ENCODE measurements around the gene CABP7. TPM values are rescaled to one million over a fixed set of nuclear protein-coding genes. Genes with fewer than 3 reads are reported as not detected.

Gene CABP7
- polyA plus RNA-seq, 1 of the 3 experiments (the other 2 are of a cell fraction) = 0.72 TPM

GRCh38 chr22:29689880-29690213, 30.0 kb upstream of the CABP7 start:
- Histone ChIP-seq H3F3A (replicated peaks; ENCODE audit: insufficient read depth) (no peaks in the 10 kb centered on the region), H3K4me2 (peak overlapping the region; percentile 32; the same call in 1 of the 2 replicates), H4K20me1 (ENCODE audit: insufficient read depth) (peaks cover 8% of the 10 kb centered on the region), H3K9me2 (no peaks in the 10 kb centered on the region), H3K9ac (no peak overlapping the region), H3K27me3 (ENCODE audit: insufficient read depth) (no peaks in the 10 kb centered on the region), H3K27ac (ENCODE audit: low read depth in 2 of 2, low read length in 1 of 2) (no peak overlapping the region), H3K4me3 (ENCODE audit: low read depth in 2 of 2, low read length in 1 of 2) (peak overlapping the region in 1 of 2 experiments; percentile 49; a peak in 1 of 4 replicates), H3K9me3 (no peaks in the 10 kb centered on the region), H2AFZ (ENCODE audit: low read depth) (no peak overlapping the region), H3K4me1 (ENCODE audit: control insufficient read depth in 1 of 2, insufficient read depth in 2 of 2, low read depth in 1 of 2, low read length in 1 of 2) (peaks cover 15 to 43% of the 10 kb centered on the region in 2 experiments), H3K79me2 (ENCODE audit: insufficient read depth) (no peaks in the 10 kb centered on the region), H3K36me3 (replicated peaks in 1 of 2; ENCODE audit: control insufficient read depth in 1 of 2, insufficient read depth in 2 of 2, low read length in 1 of 2) (peaks cover 15 to 18% of the 10 kb centered on the region in 2 experiments)
- CTCF ChIA-PET = interaction anchor here (0.5 to 7.1 kb wide), 67 partner anchors 8 to 403 kb away, joined by 3 to 64 read pairs (median 4); partner anchors contain the start of genes CABP7 and THOC5
- no peak for TF ChIP-seq YY1 (IDR thresholded peaks at IDR 0.05; ENCODE audit: low read depth)
- no peak for TF ChIP-seq RFX5 (IDR thresholded peaks at IDR 0.05; ENCODE audit: low read length)
- 0 out of 2 replicates have a peak, but pooled peaks have one; percentile 11 for TF ChIP-seq RCOR1 (IDR thresholded peaks at IDR 0.05; ENCODE audit: low read length)
- TF ChIP-seq RAD21 (IDR thresholded peaks at IDR 0.05; ENCODE audit: low read length) = peak; percentile 87
- 0 out of 2 replicates have a peak, but pooled peaks have one; percentile 10 for TF ChIP-seq TCF12 (IDR thresholded peaks at IDR 0.05)
- peak; percentile 91 for TF ChIP-seq SMC3 (IDR thresholded peaks at IDR 0.05; ENCODE audit: low read depth, low read length)
- TF ChIP-seq EP300 (IDR thresholded peaks at IDR 0.05; ENCODE audit: borderline replicate concordance in 1 of 2, low read depth in 1 of 2, low read length in 1 of 2) = no peak
- peak; percentile 44 for TF ChIP-seq NFIC (IDR thresholded peaks at IDR 0.05; ENCODE audit: borderline replicate concordance)
- no peak for TF ChIP-seq NRF1 (IDR thresholded peaks at IDR 0.05; ENCODE audit: low read depth, low read length)
- TF ChIP-seq CTCF (IDR thresholded peaks at IDR 0.05) = peak; percentile 82
- 30% methylated on average over 7 of the region's 8 CpGs for WGBS (ENCODE audit: low lambda C conversion rate)
- DNase-seq = peak; percentile 79
- POLR2A ChIA-PET = interaction anchor here (0.8 to 1.5 kb wide), 4 partner anchors 33 to 110 kb away, joined by 3 to 4 read pairs (median 4); partner anchors contain the start of genes UQCR10 and ZMAT5

GRCh38 chr22:29690476-29690875, 29.3 kb upstream of the CABP7 start:
- Histone ChIP-seq H3K4me1 (ENCODE audit: control insufficient read depth in 1 of 2, insufficient read depth in 2 of 2, low read depth in 1 of 2, low read length in 1 of 2) (peaks cover 15 to 49% of the 10 kb centered on the region in 2 experiments), H3K4me3 (ENCODE audit: low read depth in 2 of 2, low read length in 1 of 2) (no peak overlapping the region), H4K20me1 (ENCODE audit: insufficient read depth) (peaks cover 8% of the 10 kb centered on the region), H2AFZ (ENCODE audit: low read depth) (no peak overlapping the region), H3F3A (replicated peaks; ENCODE audit: insufficient read depth) (no peaks in the 10 kb centered on the region), H3K27ac (ENCODE audit: low read depth in 2 of 2, low read length in 1 of 2) (peak overlapping the region in 1 of 2 experiments; percentile 48; a peak in 1 of 4 replicates), H3K9me2 (no peaks in the 10 kb centered on the region), H3K9ac (no peak overlapping the region), H3K79me2 (ENCODE audit: insufficient read depth) (no peaks in the 10 kb centered on the region), H3K9me3 (no peaks in the 10 kb centered on the region), H3K27me3 (ENCODE audit: insufficient read depth) (no peaks in the 10 kb centered on the region), H3K36me3 (replicated peaks in 1 of 2; ENCODE audit: control insufficient read depth in 1 of 2, insufficient read depth in 2 of 2, low read length in 1 of 2) (peaks cover 14 to 24% of the 10 kb centered on the region in 2 experiments), H3K4me2 (peak overlapping the region; percentile 32; the same call in 1 of the 2 replicates)
- no peak for DNase-seq
- 52% methylated on average over 9 of the region's 9 CpGs for WGBS (ENCODE audit: low lambda C conversion rate)
- ChIA-PET CTCF (interaction anchor here (0.5 to 7.1 kb wide), 60 partner anchors 8 to 430 kb away, joined by 3 to 64 read pairs (median 5); partner anchors contain the start of gene CABP7), POLR2A (interaction anchor here (0.8 to 1.0 kb wide), 2 partner anchors 32 to 76 kb away, joined by 3 to 4 read pairs; partner anchors contain the start of genes UQCR10 and ZMAT5)
- TF ChIP-seq FOXJ3 (CRISPR knock-in tag; IDR thresholded peaks at IDR 0.05) (no peak), NRF1 (IDR thresholded peaks at IDR 0.05; ENCODE audit: low read depth, low read length) (no peak), FOSL2 (IDR thresholded peaks at IDR 0.05; ENCODE audit: borderline replicate concordance, low read depth) (no peak), CHD2 (IDR thresholded peaks at IDR 0.05; ENCODE audit: low read length, partially characterized antibody) (no peak), FOXM1 (IDR thresholded peaks at IDR 0.05; ENCODE audit: low read depth) (no peak), CTCF (IDR thresholded peaks at IDR 0.05) (no peak), RCOR1 (IDR thresholded peaks at IDR 0.05; ENCODE audit: low read length) (no peak), SMC3 (IDR thresholded peaks at IDR 0.05; ENCODE audit: low read depth, low read length) (no peak), POLR2AphosphoS5 (IDR thresholded peaks at IDR 0.05; ENCODE audit: low read depth, low read length) (no peak), REST (IDR thresholded peaks at IDR 0.05; ENCODE audit: low read depth, low read length) (no peak), MXI1 (IDR thresholded peaks at IDR 0.05; ENCODE audit: low read depth, low read length) (no peak), SIN3A (IDR thresholded peaks at IDR 0.05; ENCODE audit: borderline replicate concordance, low read depth, low read length) (no peak)
